Measurements from ENCODE around the gene TMEM144. TPM values are rescaled to one million over a fixed set of nuclear protein-coding genes. Genes with fewer than 3 reads are reported as not detected.
"Not testable (repeated sequence)": the region's sequence is repeated elsewhere in the genome, so short reads cannot be mapped to it uniquely, and the experiment has no call there.

TMEM144 gene
- total RNA-seq, 3 donors from 2014 or later (not counting 1 experiment from before 2014, with no cell fraction given): 0.31 to 0.78 TPM; not detected in 1

GRCh38 chr4:158214856-158215255 is 4.6 kb downstream of the TMEM144 start:
- Histone ChIP-seq H3K4me3 (ENCODE audit: low read length) (no peak overlapping the region), H3K27me3 (ENCODE audit: control insufficient read depth, insufficient read depth, low read length) (no peaks in the 10 kb centered on the region), H3K27ac (ENCODE audit: low read length) (no peak overlapping the region), H3K4me1 (ENCODE audit: control insufficient read depth, insufficient read depth, low read length) (peaks cover 8% of the 10 kb centered on the region), H3K9me3 (ENCODE audit: control insufficient read depth, insufficient read depth, low read length) (no peaks in the 10 kb centered on the region), H3K36me3 (ENCODE audit: control insufficient read depth, insufficient read depth, low read length) (no peaks in the 10 kb centered on the region)
- no CpG with 5 or more reads among the region's 1 CpG for WGBS (ENCODE audit: insufficient coverage)
- Mint-ChIP-seq H3K9me3 (peaks cover 0 to 2% of the 10 kb centered on the region in 2 donors), H3K4me1 (peaks cover 7 to 13% of the 10 kb centered on the region in 2 donors), H3K4me3 (no peak overlapping the region), H3K27me3 (ENCODE audit: low read depth in 2 of 2) (no peaks in the 10 kb centered on the region), H3K27ac (no peak overlapping the region), H3K36me3 (no peaks in the 10 kb centered on the region)
- DNase-seq (no peak), ATAC-seq (no peak)
- TF ChIP-seq CTCF (IDR thresholded peaks at IDR 0.05): no peak
- intact Hi-C loops (cut with micrococcal nuclease): no loop called here

- Histone ChIP-seq H3K9me3 (ENCODE audit: control insufficient read depth, insufficient read depth, low read length) (no peaks in the 10 kb centered on the region), H3K27ac (ENCODE audit: low read length) (no peak overlapping the region), H3K36me3 (ENCODE audit: control insufficient read depth, insufficient read depth, low read length) (no peaks in the 10 kb centered on the region), H3K27me3 (ENCODE audit: control insufficient read depth, insufficient read depth, low read length) (no peaks in the 10 kb centered on the region), H3K4me1 (ENCODE audit: control insufficient read depth, insufficient read depth, low read length) (no peaks in the 10 kb centered on the region), H3K4me3 (ENCODE audit: low read length) (no peak overlapping the region)
- Mint-ChIP-seq H3K4me3 (no peak overlapping the region), H3K36me3 (no peaks in the 10 kb centered on the region), H3K4me1 (no peaks in the 10 kb centered on the region), H3K9me3 (peaks cover 2% of the 10 kb centered on the region in 2 donors), H3K27ac (no peak overlapping the region), H3K27me3 (ENCODE audit: low read depth in 2 of 2) (no peaks in the 10 kb centered on the region)
- intact Hi-C loops (cut with micrococcal nuclease): no loop called here
- WGBS (ENCODE audit: insufficient coverage): 97% methylated on average over 5 of the region's 5 CpGs
- ATAC-seq (no peak), DNase-seq (no peak)
- TF ChIP-seq CTCF (IDR thresholded peaks at IDR 0.05): no peak
These were observed 7.5 kb downstream of the TMEM144 start for GRCh38 chr4:158217763-158218162.

- no peak for ATAC-seq
These were observed 9.3 kb downstream of the TMEM144 start for GRCh38 chr4:158219623-158220022.

GRCh38 chr4:158224318-158224717 is 14.0 kb downstream of the TMEM144 start:
- H3K27me3 Mint-ChIP-seq (ENCODE audit: low read depth in 2 of 2); intact Hi-C loops (cut with micrococcal nuclease): not testable (repeated sequence)

More at GRCh38 chr4:158219623-158220022, 9.3 kb downstream of the TMEM144 start:
- Mint-ChIP-seq H3K9me3 (peaks cover 2% of the 10 kb centered on the region in 2 donors), H3K27me3 (ENCODE audit: low read depth in 2 of 2) (no peaks in the 10 kb centered on the region), H3K4me3 (no peak overlapping the region), H3K4me1 (no peaks in the 10 kb centered on the region), H3K27ac (no peak overlapping the region), H3K36me3 (no peaks in the 10 kb centered on the region)
- Histone ChIP-seq H3K9me3 (ENCODE audit: control insufficient read depth, insufficient read depth, low read length) (no peaks in the 10 kb centered on the region), H3K27ac (ENCODE audit: low read length) (no peak overlapping the region), H3K4me1 (ENCODE audit: control insufficient read depth, insufficient read depth, low read length) (no peaks in the 10 kb centered on the region), H3K27me3 (ENCODE audit: control insufficient read depth, insufficient read depth, low read length) (no peaks in the 10 kb centered on the region), H3K4me3 (ENCODE audit: low read length) (no peak overlapping the region), H3K36me3 (ENCODE audit: control insufficient read depth, insufficient read depth, low read length) (no peaks in the 10 kb centered on the region)
- intact Hi-C loops (cut with micrococcal nuclease): no loop called here
- 85% methylated on average over 1 of the region's 1 CpG for WGBS (ENCODE audit: insufficient coverage)
- no peak for TF ChIP-seq CTCF (IDR thresholded peaks at IDR 0.05)
- DNase-seq: no peak

GRCh38 chr4:158224999-158225398 is 14.7 kb downstream of the TMEM144 start:
- H3K9me3 Mint-ChIP-seq; intact Hi-C loops (cut with micrococcal nuclease); H3K4me3 Mint-ChIP-seq; H3K27me3 ChIP-seq (ENCODE audit: control insufficient read depth, insufficient read depth, low read length); H3K4me1 Mint-ChIP-seq; ATAC-seq; DNase-seq; H3K27ac Mint-ChIP-seq; H3K4me3 ChIP-seq (ENCODE audit: low read length); H3K27me3 Mint-ChIP-seq (ENCODE audit: low read depth in 2 of 2); H3K4me1 ChIP-seq (ENCODE audit: control insufficient read depth, insufficient read depth, low read length); H3K27ac ChIP-seq (ENCODE audit: low read length); H3K9me3 ChIP-seq (ENCODE audit: control insufficient read depth, insufficient read depth, low read length); H3K36me3 Mint-ChIP-seq; H3K36me3 ChIP-seq (ENCODE audit: control insufficient read depth, insufficient read depth, low read length): not testable (repeated sequence)
- WGBS (ENCODE audit: insufficient coverage): 75% methylated on average over 2 of the region's 2 CpGs

More at GRCh38 chr4:158224318-158224717, 14.0 kb downstream of the TMEM144 start:
- H3K4me1 ChIP-seq (ENCODE audit: control insufficient read depth, insufficient read depth, low read length); DNase-seq; H3K27me3 ChIP-seq (ENCODE audit: control insufficient read depth, insufficient read depth, low read length); H3K36me3 Mint-ChIP-seq; H3K27ac Mint-ChIP-seq; H3K27ac ChIP-seq (ENCODE audit: low read length); ATAC-seq; H3K4me3 ChIP-seq (ENCODE audit: low read length); H3K9me3 Mint-ChIP-seq; H3K4me3 Mint-ChIP-seq; H3K36me3 ChIP-seq (ENCODE audit: control insufficient read depth, insufficient read depth, low read length); H3K4me1 Mint-ChIP-seq; H3K9me3 ChIP-seq (ENCODE audit: control insufficient read depth, insufficient read depth, low read length): not testable (repeated sequence)
- 100% methylated on average over 4 of the region's 4 CpGs for WGBS (ENCODE audit: insufficient coverage)

GRCh38 chr4:158227880-158228279 is 17.6 kb downstream of the TMEM144 start:
- H3K27me3 ChIP-seq (ENCODE audit: control insufficient read depth, insufficient read depth, low read length); H3K27ac ChIP-seq (ENCODE audit: low read length); H3K27ac Mint-ChIP-seq; ATAC-seq; intact Hi-C loops (cut with micrococcal nuclease); DNase-seq; H3K9me3 ChIP-seq (ENCODE audit: control insufficient read depth, insufficient read depth, low read length); H3K4me1 ChIP-seq (ENCODE audit: control insufficient read depth, insufficient read depth, low read length); H3K36me3 ChIP-seq (ENCODE audit: control insufficient read depth, insufficient read depth, low read length); H3K9me3 Mint-ChIP-seq; H3K36me3 Mint-ChIP-seq; H3K4me1 Mint-ChIP-seq; H3K27me3 Mint-ChIP-seq (ENCODE audit: low read depth in 2 of 2); H3K4me3 Mint-ChIP-seq; H3K4me3 ChIP-seq (ENCODE audit: low read length): not testable (repeated sequence)
- 88% methylated on average over 4 of the region's 5 CpGs for WGBS (ENCODE audit: insufficient coverage)
